Mucosa of rectum (tissue), 2 donors: ENCODE measurements around the gene CAMTA1.
"Not testable (repeated sequence)": the region's sequence is repeated elsewhere in the genome, so short reads cannot be mapped to it uniquely, and the experiment has no call there.

Experiments
- H3K27ac ChIP-seq, 2 donors: one replicate each; pipeline ENCODE4 v1.7.0; 2013; ENCODE audit warnings: inconsistent platforms in 2 of 2, low read depth in 2 of 2, low read length in 2 of 2
- H3K27me3 ChIP-seq, 2 donors: one replicate each; pipeline ENCODE4 v1.7.0; 2013; ENCODE audit warnings: low read length in 2 of 2; ENCODE audit not compliant: control insufficient read depth in 2 of 2, insufficient read depth in 2 of 2
- H3K36me3 ChIP-seq, 2 donors: one replicate each; pipeline ENCODE4 v1.7.0; 2013; ENCODE audit warnings: low read length in 2 of 2; ENCODE audit not compliant: control insufficient read depth in 2 of 2, insufficient read depth in 2 of 2
- H3K4me1 ChIP-seq, 2 donors: one replicate each; pipeline ENCODE4 v1.7.0; 2013; ENCODE audit warnings: low read length in 2 of 2, mild to moderate bottlenecking in 1 of 2; ENCODE audit not compliant: control insufficient read depth in 2 of 2, insufficient read depth in 2 of 2
- H3K4me3 ChIP-seq, 2 donors: one replicate each; pipeline ENCODE4 v1.7.0; 2013; ENCODE audit warnings: low read length in 2 of 2
- H3K9ac ChIP-seq, 2 donors: one replicate each; pipeline ENCODE4 v1.7.0; 2013; ENCODE audit warnings: low read length in 2 of 2, low read depth in 1 of 2, mild to moderate bottlenecking in 1 of 2
- H3K9me3 ChIP-seq, 2 donors: one replicate each; pipeline ENCODE4 v1.7.0; 2013; ENCODE audit warnings: low read length in 2 of 2; ENCODE audit not compliant: control insufficient read depth in 2 of 2
- donor health status: healthy.
- donor health status: Normal muscosa, but diverticular disease.

Gene CAMTA1

DNA sequence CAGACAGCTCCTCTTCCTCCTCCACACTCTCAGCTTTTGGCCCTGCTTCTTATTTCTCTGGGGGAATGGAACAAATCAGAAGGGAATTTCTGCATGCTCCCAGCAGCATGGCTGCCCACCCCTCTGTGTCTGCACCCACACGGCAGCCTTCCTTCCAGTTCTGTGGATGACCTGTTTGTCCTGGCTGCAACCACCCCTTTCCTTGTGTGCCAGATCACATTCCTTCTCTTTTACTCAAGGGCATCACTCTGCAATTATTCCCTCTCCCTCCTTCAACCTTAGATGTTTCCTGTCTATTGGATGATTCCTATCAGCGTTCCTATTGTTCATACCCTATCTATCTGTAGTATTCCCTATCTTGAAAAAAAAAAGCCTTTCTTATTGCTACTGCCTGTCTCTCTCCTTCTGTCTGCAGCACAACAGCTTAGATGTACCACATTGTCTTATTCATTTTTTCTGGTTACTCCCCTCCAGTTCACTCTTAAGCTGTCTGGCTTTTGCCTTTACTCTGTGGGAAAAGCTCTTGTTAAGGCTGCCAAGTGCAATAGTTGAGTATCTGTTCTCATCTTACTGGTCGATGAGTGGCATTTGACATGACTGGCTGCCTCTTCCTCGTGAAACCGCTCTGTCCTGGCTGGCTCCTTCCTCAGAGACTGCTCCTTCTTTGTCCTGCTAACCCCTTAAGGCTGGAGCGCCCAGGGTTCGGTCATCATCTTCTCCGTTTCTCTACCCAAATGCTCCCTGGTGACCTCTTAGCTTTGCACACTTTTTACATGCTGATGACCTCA lies 351.1 kb downstream of the CAMTA1 start:
- Histone ChIP-seq H3K36me3 (no peaks in the 10 kb centered on the region), H3K4me1 (no peaks in the 10 kb centered on the region), H3K4me3 (no peak overlapping the region), H3K9ac (no peak overlapping the region), H3K27me3 (peaks cover 0 to 3% of the 10 kb centered on the region in 2 donors), H3K27ac (no peak overlapping the region), H3K9me3 (no peaks in the 10 kb centered on the region)

DNA sequence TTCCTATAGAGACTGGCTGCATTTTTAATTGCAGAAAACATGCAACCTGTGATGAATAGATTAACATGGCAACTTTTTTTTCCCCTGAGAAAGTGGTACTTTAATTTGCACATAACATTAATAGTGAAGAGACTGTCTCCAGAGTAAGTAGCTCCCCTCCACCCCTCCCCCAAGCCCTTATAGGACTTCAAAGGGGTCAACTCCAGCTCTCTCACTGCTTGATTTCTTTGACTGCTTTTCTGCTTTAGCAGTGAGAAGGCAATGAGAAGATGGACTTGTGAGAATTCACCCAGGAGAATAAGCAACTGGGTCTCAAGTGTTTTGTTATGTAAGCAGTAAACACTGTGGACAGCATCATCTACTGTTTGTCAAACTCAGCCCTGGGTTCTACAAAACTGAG lies 355.0 kb downstream of the CAMTA1 start:
- Histone ChIP-seq H3K4me3 (no peak overlapping the region), H3K27me3 (peaks cover 0 to 3% of the 10 kb centered on the region in 2 donors), H3K9me3 (no peaks in the 10 kb centered on the region), H3K36me3 (no peaks in the 10 kb centered on the region), H3K4me1 (no peaks in the 10 kb centered on the region), H3K9ac (no peak overlapping the region), H3K27ac (no peak overlapping the region)

DNA sequence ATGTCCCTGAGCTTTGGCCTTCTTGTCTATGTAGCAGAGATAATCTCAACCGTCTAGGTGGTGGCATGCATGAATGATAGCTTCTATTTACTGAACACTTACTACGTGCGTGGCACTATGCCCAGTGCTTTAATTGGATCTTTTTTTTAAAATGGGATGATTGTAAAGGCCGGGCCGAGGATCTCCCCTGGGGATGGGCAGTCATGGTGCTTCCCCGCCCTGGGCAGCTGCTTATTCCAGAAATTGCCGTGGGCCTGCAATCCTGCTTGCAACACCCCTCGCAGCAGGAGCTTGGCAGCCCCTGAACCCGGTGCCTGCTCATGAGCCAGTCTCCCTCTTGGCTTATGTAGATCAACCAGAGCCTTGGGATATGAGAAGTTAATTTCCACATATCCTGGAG lies 360.7 kb downstream of the CAMTA1 start:
- Histone ChIP-seq H3K36me3 (no peaks in the 10 kb centered on the region), H3K4me1 (no peaks in the 10 kb centered on the region), H3K9ac (no peak overlapping the region), H3K9me3 (no peaks in the 10 kb centered on the region), H3K27ac (no peak overlapping the region), H3K4me3 (no peak overlapping the region), H3K27me3 (peaks cover 0 to 2% of the 10 kb centered on the region in 2 donors)

DNA sequence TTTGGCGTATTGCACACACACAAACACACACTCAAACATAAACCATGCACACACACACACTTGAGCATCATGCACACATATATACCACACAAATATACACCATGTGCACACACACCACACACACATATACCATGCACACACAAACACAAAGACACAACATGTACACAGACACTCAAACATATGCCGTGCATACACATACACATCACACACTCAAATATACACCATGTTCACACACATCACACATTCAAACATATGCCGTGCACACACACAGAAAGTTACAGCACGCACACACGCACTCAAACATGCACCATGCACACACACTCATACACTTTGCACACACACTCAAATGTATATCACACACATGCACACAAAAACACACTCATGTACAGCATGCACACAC lies 361.5 kb downstream of the CAMTA1 start:
- Histone ChIP-seq H3K27ac (no peak overlapping the region), H3K9me3 (no peaks in the 10 kb centered on the region), H3K9ac (no peak overlapping the region), H3K4me1 (no peaks in the 10 kb centered on the region), H3K27me3 (peaks cover 0 to 2% of the 10 kb centered on the region in 2 donors), H3K4me3 (no peak overlapping the region), H3K36me3 (no peaks in the 10 kb centered on the region)

DNA sequence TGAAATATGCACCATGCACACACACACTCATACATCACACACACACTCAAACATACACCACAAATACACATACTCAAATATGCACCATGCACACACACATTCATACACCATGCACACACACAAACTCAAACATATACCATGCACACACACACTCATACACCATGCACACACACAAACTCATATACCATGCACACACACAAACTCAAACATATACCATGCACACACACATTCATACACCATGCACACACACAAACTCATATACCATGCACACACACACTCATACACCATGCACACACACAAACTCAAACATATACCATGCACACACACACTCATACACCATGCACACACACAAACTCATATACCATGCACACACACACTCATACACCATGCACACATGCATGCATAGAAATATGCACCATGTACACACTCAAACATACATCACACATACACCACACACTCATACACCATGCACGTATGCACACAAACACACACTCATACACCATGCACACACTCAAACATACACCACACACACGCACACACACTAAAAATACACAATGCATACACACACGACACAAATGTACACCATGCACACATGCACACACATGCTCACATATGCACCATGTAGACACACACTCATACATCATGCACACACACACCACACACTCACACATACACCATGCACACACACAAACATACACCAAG lies 362.5 kb downstream of the CAMTA1 start:
- not testable (repeated sequence) for H3K4me1 ChIP-seq, H3K9me3 ChIP-seq, H3K4me3 ChIP-seq, H3K36me3 ChIP-seq, H3K9ac ChIP-seq, H3K27ac ChIP-seq, H3K27me3 ChIP-seq

DNA sequence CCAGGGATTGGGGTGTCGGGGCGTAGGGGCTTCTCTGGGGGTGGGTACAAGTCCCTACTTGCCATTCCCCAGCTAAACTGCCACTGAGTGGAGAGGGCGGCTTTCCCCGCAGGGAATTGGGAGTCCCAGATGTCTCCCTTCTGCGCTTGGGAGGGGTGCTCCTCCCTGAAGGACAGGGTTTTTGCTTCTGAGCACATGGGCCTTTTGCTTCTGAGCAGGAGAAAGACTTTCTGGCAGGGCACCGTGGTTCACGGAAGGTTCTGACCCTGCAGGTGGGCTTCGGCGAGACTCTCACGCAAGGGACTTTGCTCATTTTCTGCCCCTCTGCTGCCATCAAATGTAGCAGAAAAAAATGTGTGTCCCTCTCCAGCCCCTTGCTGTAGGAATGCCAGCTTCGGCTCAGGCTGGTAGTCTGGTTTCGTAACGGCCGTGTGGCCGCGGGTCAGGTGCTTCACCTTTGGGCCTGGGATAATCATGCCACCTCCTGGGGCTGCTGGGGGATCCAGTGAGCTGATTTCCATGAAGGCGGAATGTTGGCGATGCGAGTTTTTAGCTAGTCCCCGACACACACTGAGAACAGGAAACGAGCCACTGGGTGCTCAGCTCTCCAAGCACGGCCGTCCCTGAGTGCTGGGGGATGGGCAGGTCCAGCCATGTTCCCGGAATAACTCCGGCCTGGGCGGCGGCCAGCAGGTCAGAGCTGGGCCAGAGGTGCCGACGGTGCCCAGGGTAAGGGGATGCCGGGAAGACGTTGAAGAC lies 364.0 kb downstream of the CAMTA1 start:
- no peak overlapping the region for H3K4me3 ChIP-seq
- H3K9me3 ChIP-seq = no peaks in the 10 kb centered on the region
- no peak overlapping the region for H3K9ac ChIP-seq
- no peaks in the 10 kb centered on the region for H3K36me3 ChIP-seq
- no peaks in the 10 kb centered on the region for H3K4me1 ChIP-seq
- no peak overlapping the region for H3K27ac ChIP-seq
- H3K27me3 ChIP-seq = peaks cover 0 to 2% of the 10 kb centered on the region in 2 donors

DNA sequence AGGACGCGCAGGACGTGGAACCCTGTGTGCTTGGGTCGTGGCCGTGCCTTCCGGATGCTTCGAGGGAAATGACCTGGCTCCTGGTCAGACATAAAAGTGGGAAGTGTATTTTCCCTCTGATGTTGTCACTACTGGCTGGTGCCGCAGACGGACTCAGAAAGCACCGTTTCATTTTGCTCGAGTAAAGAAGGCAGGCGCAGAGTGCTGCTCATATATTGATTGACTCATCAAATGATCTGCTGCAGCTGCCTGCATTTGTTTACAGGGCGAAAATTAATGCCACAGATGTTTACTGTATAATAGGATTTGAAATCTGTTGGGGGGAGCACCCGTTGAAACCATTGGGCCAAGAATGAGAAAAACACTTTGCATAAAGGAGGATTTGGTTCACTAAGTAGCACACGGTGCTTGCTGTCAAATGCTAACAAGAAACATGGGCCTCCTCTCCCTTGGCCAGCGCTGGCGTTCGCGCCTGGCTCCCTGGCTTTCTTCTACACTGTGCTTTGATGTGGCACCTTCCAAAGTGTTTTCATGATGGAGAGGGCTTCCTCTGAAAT lies 365.5 kb downstream of the CAMTA1 start:
- Histone ChIP-seq H3K27me3 (peaks cover 0 to 2% of the 10 kb centered on the region in 2 donors), H3K9me3 (no peaks in the 10 kb centered on the region), H3K36me3 (no peaks in the 10 kb centered on the region), H3K27ac (no peak overlapping the region), H3K9ac (no peak overlapping the region), H3K4me3 (no peak overlapping the region), H3K4me1 (no peaks in the 10 kb centered on the region)

DNA sequence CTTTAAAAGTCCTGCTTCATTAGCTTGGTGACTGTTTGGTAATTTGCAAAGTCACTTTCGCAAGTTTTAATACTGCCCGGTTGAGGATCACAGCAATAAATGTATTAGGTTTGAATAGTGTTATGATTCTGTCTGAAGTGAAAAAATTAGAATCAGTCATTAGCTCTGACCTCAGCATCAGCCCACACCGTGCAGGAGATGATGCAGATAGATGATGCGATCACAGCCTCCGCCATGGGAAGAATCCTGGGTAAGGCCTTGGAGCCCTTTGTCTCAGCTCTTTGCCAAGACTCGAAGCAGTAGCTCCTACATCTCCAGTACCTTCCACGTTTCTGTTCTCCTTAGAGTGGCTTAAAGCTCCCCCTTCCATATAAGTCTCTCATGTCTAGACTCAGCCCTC lies 366.7 kb downstream of the CAMTA1 start:
- H3K27me3 ChIP-seq = no peaks in the 10 kb centered on the region
- no peak overlapping the region for H3K27ac ChIP-seq
- no peaks in the 10 kb centered on the region for H3K36me3 ChIP-seq
- H3K4me1 ChIP-seq = no peaks in the 10 kb centered on the region
- H3K4me3 ChIP-seq = no peak overlapping the region
- no peaks in the 10 kb centered on the region for H3K9me3 ChIP-seq
- H3K9ac ChIP-seq = no peak overlapping the region

DNA sequence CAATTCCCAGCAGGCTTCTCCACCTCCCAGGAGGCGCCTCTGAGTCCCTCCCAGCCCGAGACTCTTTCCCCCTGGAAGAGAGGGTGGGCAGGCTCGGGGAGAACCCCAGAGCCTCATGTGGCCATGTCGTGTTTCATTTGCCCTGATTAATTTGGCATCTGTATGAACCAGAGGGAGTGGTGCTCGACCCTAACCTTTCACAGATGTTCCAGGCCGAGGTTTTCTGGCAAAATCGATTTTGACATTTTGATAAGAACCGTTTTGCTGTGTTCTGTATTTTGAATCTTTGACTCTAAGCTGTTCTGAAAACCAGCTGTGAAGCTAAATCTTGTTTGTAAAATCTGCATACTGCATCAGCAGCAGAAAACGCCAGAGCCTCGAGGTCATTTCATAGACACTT lies 367.4 kb downstream of the CAMTA1 start:
- no peak overlapping the region for H3K9ac ChIP-seq
- no peak overlapping the region for H3K27ac ChIP-seq
- H3K36me3 ChIP-seq = no peaks in the 10 kb centered on the region
- H3K4me3 ChIP-seq = no peak overlapping the region
- no peaks in the 10 kb centered on the region for H3K9me3 ChIP-seq
- no peaks in the 10 kb centered on the region for H3K4me1 ChIP-seq
- H3K27me3 ChIP-seq = no peaks in the 10 kb centered on the region

DNA sequence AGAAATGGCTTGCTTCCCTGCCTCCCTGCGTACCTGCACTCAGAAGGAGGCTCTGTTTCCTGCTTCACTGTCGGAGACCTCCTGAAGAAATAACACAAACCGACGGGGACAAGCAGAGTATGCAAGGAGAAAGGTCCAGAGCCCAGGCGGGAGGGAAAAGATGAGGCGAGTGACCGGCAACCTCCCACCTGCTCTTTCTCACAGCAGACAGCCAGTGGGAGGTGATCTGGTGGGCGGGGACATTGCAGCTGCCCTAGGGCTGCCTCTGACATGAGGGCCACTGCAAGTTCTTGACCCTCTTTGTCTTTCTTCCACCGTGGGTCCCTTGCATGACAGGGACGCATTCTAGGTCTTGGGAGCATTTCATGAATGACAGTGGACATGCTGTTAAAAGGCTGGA lies 368.2 kb downstream of the CAMTA1 start:
- Histone ChIP-seq H3K27ac (no peak overlapping the region), H3K27me3 (no peaks in the 10 kb centered on the region), H3K9ac (no peak overlapping the region), H3K36me3 (no peaks in the 10 kb centered on the region), H3K4me3 (no peak overlapping the region), H3K9me3 (no peaks in the 10 kb centered on the region), H3K4me1 (no peaks in the 10 kb centered on the region)
